Ovary (tissue), 9 donors: ENCODE results near the gene SIK3. TPM values are rescaled to one million over a fixed set of nuclear protein-coding genes. Genes with fewer than 3 reads are reported as not detected.

Source experiments
- DNase-seq, 5 donors: peaks; one replicate each; pipeline ENCODE4 v3.0.0-alpha.2; 2019 to 2020
- H3K27ac ChIP-seq, 2 donors: fragments of 200-600 bp; one replicate each; pipeline versions ENCODE4 v1.5.1 to v1.8.0; 2019 to 2022
- H3K27me3 ChIP-seq: fragments of 200-600 bp; one replicate; pipeline ENCODE4 v1.8.0; 2022
- H3K36me3 ChIP-seq: fragments of 200-600 bp; sonication (generic); one replicate; pipeline ENCODE4 v1.5.1; 2019
- H3K4me1 ChIP-seq: one replicate; pipeline ENCODE4 v1.8.1; 2013; ENCODE audit warnings: mild to moderate bottlenecking, moderate library complexity; ENCODE audit not compliant: insufficient read depth
- H3K4me3 ChIP-seq: fragments of 200-600 bp; sonication (generic); one replicate; pipeline ENCODE4 v1.5.1; 2017
- H3K9me3 ChIP-seq, 2 donors: fragments of 200-600 bp in 1 of 2; sonication (generic) in 1 of 2; one replicate each; pipeline versions ENCODE4 v1.5.1 to v1.8.1; 2013 to 2019; ENCODE audit warnings: mild to moderate bottlenecking in 1 of 2, moderate library complexity in 1 of 2
- EP300 ChIP-seq: sonication (generic); formaldehyde crosslinking; IDR thresholded peaks from one replicate; pipeline ENCODE4 v1.6.1; 2017; ENCODE audit warnings: antibody characterized with exemption
- POLR2A ChIP-seq: fragments of 450-650 bp; IDR thresholded peaks from one replicate; pipeline ENCODE4 v1.6.1; 2017; ENCODE audit warnings: antibody characterized with exemption, mild to moderate bottlenecking, moderate library complexity
- WGBS, 3 donors: extraction: QIAGEN DNeasy Blood & Tissue Kit in 1 of 3; methylation state at CpG; one replicate each; pipeline versions ENCODE4 v1.1.5 to v1.1.7; 2013 to 2017; 5-methylcytosine and 5-hydroxymethylcytosine counted together
- intact Hi-C, 4 donors: fragments of 100-400 bp; cut with DNase I; formaldehyde crosslinking; loops; one replicate each; pipeline versions ENCODE4 v1.11.0 to v1.15.1; 2022 to 2023
- polyA plus RNA-seq, 2 donors: library from polyadenylated mRNA; stranded (reverse); fragments of 200-250 nt in 1 of 2; fragments of 350-450 nt in 1 of 2; fragmentation: Illumina TruSeq in 1 of 2; extraction: RNeasy Lipid Tissue Mini Kit (QIAGEN cat#74804) in 1 of 2; gene quantifications; one replicate each; pipeline ENCODE4 v1.2.3, GENCODE V29; 2013 to 2014
- total RNA-seq, 7 donors: library from RNA; depleted of rRNA in 2 of 7; stranded (reverse); fragments of >200 nt in 2 of 7; fragmentation: NEBNext Ultra II Directional in 3 of 7; extraction: Animal tissue kit (Norgen Biotek cat#: 25700) in 3 of 7; gene quantifications; one replicate each; pipeline versions ENCODE4 v1.1.0 to v1.2.4, GENCODE V29; 2016 to 2023
- TF ChIP-seq, protein P1 (sequence below), 3 donors: fragments of 450-650 bp in 2 of 3; fragments of 200-600 bp in 1 of 3; IDR thresholded peaks; one replicate each; pipeline versions ENCODE4 v1.5.1 to v1.8.0; 2016 to 2022; ENCODE audit warnings: antibody characterized with exemption in 3 of 3, mild to moderate bottlenecking in 1 of 3
- donor health status: DM: no; HTN: no; CAD: no; lungs with moderate emphysema.
- donor health status: DM: no; HTN: no; CAD: no.
- donor health status: Bipolar disorder and iron deficiency.
- donor health status: DM: yes; HTN: yes; CAD: no.
- donor health status: DM: no; HTN: no; CAD: no.
- donor health status: DM: yes; HTN: yes; CAD: no.

The SIK3 gene
- total and polyA plus RNA-seq, 9 donors: 18.3 to 134 (median 56.2) TPM

DNA sequence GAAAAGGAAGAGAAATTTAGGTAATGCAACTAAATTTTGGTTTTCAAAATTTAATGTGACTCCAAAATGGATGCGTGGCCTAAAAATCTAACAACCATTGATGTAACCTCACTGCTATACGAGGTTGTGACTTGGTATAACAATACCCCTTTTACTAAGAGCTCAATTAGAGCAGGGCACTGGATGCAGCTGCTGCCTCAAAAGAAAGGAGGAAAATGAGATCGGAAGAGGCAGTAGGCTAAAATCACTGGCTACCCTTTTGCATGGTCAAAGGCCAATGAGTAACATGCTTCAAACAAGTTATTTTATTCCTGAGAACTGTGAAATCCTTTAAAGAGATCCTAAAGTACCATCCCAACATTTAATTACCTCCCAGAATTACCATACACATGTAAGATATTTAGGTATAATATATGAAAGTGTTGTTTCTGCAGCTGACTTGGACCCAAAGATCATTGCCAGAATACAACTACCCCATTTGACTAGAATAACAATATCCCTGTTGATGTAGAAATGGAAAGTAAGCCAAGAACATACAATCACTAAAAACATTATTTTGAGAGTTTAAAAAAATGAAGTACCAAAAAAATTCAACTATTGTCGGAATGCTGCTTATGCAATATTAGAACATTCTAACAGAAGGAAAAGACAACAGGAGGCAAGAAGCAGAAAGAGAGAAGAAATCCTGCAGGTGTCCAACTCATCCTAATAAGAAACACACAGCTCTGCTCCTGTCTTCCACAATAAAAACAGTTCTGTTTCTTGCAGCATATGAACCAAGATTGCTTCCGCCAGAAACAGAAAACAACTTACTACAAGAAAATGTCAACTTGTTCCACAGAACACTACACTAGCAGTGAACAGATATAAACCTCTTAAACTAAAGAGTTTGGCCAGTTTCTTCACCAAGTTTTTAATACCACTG lies 15.0 kb downstream of the SIK3 start:
- Histone ChIP-seq H3K9me3 (no peaks in the 10 kb centered on the region), H3K4me1 (peaks cover 14% of the 10 kb centered on the region), H3K36me3 (no peaks in the 10 kb centered on the region), H3K4me3 (no peak overlapping the region), H3K27ac (peak overlapping the region in 1 of 2 donors; percentile 34), H3K27me3 (no peaks in the 10 kb centered on the region)
- DNase-seq: no peak
- 40 to 47% (median 44%) methylated on average over 5 of the region's 5 CpGs for WGBS, 3 donors
- TF ChIP-seq, protein P1, sequence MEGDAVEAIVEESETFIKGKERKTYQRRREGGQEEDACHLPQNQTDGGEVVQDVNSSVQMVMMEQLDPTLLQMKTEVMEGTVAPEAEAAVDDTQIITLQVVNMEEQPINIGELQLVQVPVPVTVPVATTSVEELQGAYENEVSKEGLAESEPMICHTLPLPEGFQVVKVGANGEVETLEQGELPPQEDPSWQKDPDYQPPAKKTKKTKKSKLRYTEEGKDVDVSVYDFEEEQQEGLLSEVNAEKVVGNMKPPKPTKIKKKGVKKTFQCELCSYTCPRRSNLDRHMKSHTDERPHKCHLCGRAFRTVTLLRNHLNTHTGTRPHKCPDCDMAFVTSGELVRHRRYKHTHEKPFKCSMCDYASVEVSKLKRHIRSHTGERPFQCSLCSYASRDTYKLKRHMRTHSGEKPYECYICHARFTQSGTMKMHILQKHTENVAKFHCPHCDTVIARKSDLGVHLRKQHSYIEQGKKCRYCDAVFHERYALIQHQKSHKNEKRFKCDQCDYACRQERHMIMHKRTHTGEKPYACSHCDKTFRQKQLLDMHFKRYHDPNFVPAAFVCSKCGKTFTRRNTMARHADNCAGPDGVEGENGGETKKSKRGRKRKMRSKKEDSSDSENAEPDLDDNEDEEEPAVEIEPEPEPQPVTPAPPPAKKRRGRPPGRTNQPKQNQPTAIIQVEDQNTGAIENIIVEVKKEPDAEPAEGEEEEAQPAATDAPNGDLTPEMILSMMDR (IDR thresholded peaks at IDR 0.05): no peak
- TF ChIP-seq EP300: no peak
- no peak for TF ChIP-seq POLR2A
- intact Hi-C loops: loop anchor here in 1 of 4 donors (10.0 kb wide), 1 partner anchor 188 kb away; no protein-coding TSS in a partner anchor

GRCh38 chr11:117081908-117082307 lies 16.3 kb downstream of the SIK3 start:
- WGBS, 3 donors: 96 to 100% (median 98%) methylated on average over 1 of the region's 1 CpG

GRCh38 chr11:117080370-117080769 lies 17.9 kb downstream of the SIK3 start:
- peaks cover 15% of the 10 kb centered on the region for H3K4me1 ChIP-seq
- DNase-seq: no peak
- TF ChIP-seq, protein P1 (IDR thresholded peaks at IDR 0.05): no peak
- TF ChIP-seq POLR2A: no peak
- TF ChIP-seq EP300: no peak
- H3K9me3 ChIP-seq: no peaks in the 10 kb centered on the region
- H3K4me3 ChIP-seq: no peak overlapping the region
- H3K27ac ChIP-seq: no peak overlapping the region
- intact Hi-C loops: loop anchor here in 1 of 4 donors (10.0 kb wide), 1 partner anchor 186 kb away; no protein-coding TSS in a partner anchor
- WGBS, 3 donors: 91 to 96% (median 94%) methylated on average over 5 of the region's 5 CpGs
- H3K36me3 ChIP-seq: no peaks in the 10 kb centered on the region
- no peaks in the 10 kb centered on the region for H3K27me3 ChIP-seq

More at GRCh38 chr11:117081908-117082307, 16.3 kb downstream of the SIK3 start:
- no peaks in the 10 kb centered on the region for H3K36me3 ChIP-seq
- intact Hi-C loops: loop anchor here in 1 of 4 donors (10.0 kb wide), 1 partner anchor 187 kb away; no protein-coding TSS in a partner anchor
- H3K27me3 ChIP-seq: no peaks in the 10 kb centered on the region
- no peaks in the 10 kb centered on the region for H3K9me3 ChIP-seq
- no peak for DNase-seq
- TF ChIP-seq, protein P1 (IDR thresholded peaks at IDR 0.05): no peak
- TF ChIP-seq POLR2A: no peak
- TF ChIP-seq EP300: no peak
- H3K4me3 ChIP-seq: no peak overlapping the region
- H3K4me1 ChIP-seq: peaks cover 15% of the 10 kb centered on the region
- H3K27ac ChIP-seq: no peak overlapping the region

- H3K4me3 ChIP-seq: no peak overlapping the region
- peaks cover 5% of the 10 kb centered on the region for H3K4me1 ChIP-seq
- no peak overlapping the region for H3K27ac ChIP-seq
- no peaks in the 10 kb centered on the region for H3K36me3 ChIP-seq
- WGBS, 3 donors: 55 to 66% (median 56%) methylated on average over 3 of the region's 3 CpGs
- DNase-seq: no peak
- no peak for TF ChIP-seq POLR2A
- TF ChIP-seq, protein P1 (IDR thresholded peaks at IDR 0.05): no peak
- TF ChIP-seq EP300: no peak
- intact Hi-C loops: no loop called here
- no peaks in the 10 kb centered on the region for H3K27me3 ChIP-seq
- H3K9me3 ChIP-seq: no peaks in the 10 kb centered on the region
Measured at GRCh38 chr11:117076941-117077691, 21.1 kb downstream of the SIK3 start.
